ENCODE measurements around the gene MAP3K15.

The MAP3K15 gene

GRCh38 chrX:19368576-19368975 is 146.7 kb downstream of the MAP3K15 start:
- H3K27ac Mint-ChIP-seq: no peak overlapping the region
- no peak overlapping the region for H3K4me3 Mint-ChIP-seq
- H3K27me3 Mint-ChIP-seq (ENCODE audit: low read depth): no peaks in the 10 kb centered on the region
- H3K4me1 Mint-ChIP-seq (ENCODE audit: low read depth): peaks cover 6% of the 10 kb centered on the region
- peaks cover 9% of the 10 kb centered on the region for H3K36me3 Mint-ChIP-seq (ENCODE audit: low read depth)
- no peaks in the 10 kb centered on the region for H3K9me3 Mint-ChIP-seq

- Mint-ChIP-seq H3K27ac (no peak overlapping the region), H3K27me3 (ENCODE audit: low read depth) (no peaks in the 10 kb centered on the region), H3K9me3 (no peaks in the 10 kb centered on the region), H3K36me3 (ENCODE audit: low read depth) (peaks cover 16% of the 10 kb centered on the region), H3K4me3 (no peak overlapping the region), H3K4me1 (ENCODE audit: low read depth) (no peaks in the 10 kb centered on the region)
Measured at GRCh38 chrX:19361701-19362100, 153.6 kb downstream of the MAP3K15 start.

DNA sequence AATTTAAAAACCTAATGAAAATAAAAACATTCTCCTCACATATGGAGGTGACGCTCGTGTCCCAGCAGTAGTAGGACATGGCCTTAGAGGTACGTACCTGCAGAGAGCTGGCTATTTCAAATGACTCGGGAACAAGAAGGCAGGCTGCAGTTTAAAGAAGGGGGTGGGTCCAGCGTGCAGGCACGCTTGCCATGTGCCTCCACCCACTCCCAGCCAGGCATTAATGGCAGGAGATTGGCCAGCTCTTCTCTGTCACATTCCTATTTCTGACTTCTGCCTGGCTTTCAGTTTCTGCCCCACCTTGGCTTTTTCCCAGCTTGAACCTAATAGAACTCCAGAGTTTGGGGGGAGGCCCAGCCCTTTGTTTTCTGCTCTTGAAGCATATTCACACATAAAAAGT is 154.4 kb downstream of the MAP3K15 start:
- Mint-ChIP-seq H3K36me3 (ENCODE audit: low read depth) (peaks cover 18% of the 10 kb centered on the region), H3K9me3 (no peaks in the 10 kb centered on the region)

DNA sequence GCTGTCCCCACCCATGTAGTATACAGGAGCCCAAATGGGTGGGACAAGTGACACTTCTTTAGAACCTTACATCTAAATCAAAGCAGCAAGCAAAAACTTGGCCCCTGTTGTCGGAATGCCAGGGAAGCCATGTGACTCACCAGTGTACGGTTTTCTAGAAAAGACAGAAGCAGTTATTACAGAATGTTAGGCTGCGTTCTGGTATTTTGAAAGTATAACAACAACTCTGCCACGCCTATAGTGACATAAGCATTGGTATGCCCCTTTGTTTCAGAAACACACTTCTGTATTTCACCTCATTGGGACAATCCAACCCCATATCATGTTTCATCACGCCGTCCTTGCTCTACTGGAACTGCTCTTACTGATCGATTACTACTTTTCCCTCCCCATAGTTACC is 156.8 kb downstream of the MAP3K15 start:
- Mint-ChIP-seq H3K27me3 (ENCODE audit: low read depth) (no peaks in the 10 kb centered on the region), H3K27ac (no peak overlapping the region), H3K4me3 (no peak overlapping the region), H3K36me3 (ENCODE audit: low read depth) (peaks cover 21% of the 10 kb centered on the region), H3K9me3 (no peaks in the 10 kb centered on the region), H3K4me1 (ENCODE audit: low read depth) (no peaks in the 10 kb centered on the region)

More for the DNA sequence above, 154.4 kb downstream of the MAP3K15 start:
- H3K4me3 Mint-ChIP-seq: no peak overlapping the region
- H3K4me1 Mint-ChIP-seq (ENCODE audit: low read depth): no peaks in the 10 kb centered on the region
- H3K27ac Mint-ChIP-seq: no peak overlapping the region
- no peaks in the 10 kb centered on the region for H3K27me3 Mint-ChIP-seq (ENCODE audit: low read depth)

GRCh38 chrX:19354625-19355024 is 160.7 kb downstream of the MAP3K15 start:
- H3K4me1 Mint-ChIP-seq (ENCODE audit: low read depth): peaks cover 8% of the 10 kb centered on the region
- peaks cover 36% of the 10 kb centered on the region for H3K36me3 Mint-ChIP-seq (ENCODE audit: low read depth)
- no peaks in the 10 kb centered on the region for H3K27me3 Mint-ChIP-seq (ENCODE audit: low read depth)
- H3K4me3 Mint-ChIP-seq: no peak overlapping the region
- H3K27ac Mint-ChIP-seq: no peak overlapping the region
- no peaks in the 10 kb centered on the region for H3K9me3 Mint-ChIP-seq

- Mint-ChIP-seq H3K27me3 (ENCODE audit: low read depth) (no peaks in the 10 kb centered on the region), H3K4me3 (no peak overlapping the region), H3K9me3 (no peaks in the 10 kb centered on the region), H3K4me1 (ENCODE audit: low read depth) (peaks cover 15% of the 10 kb centered on the region), H3K36me3 (ENCODE audit: low read depth) (peaks cover 26% of the 10 kb centered on the region), H3K27ac (no peak overlapping the region)
Measured at GRCh38 chrX:19350941-19351384, 164.3 kb downstream of the MAP3K15 start.

GRCh38 chrX:19349264-19349663 is 166.0 kb downstream of the MAP3K15 start:
- no peaks in the 10 kb centered on the region for H3K9me3 Mint-ChIP-seq
- no peak overlapping the region for H3K27ac Mint-ChIP-seq
- H3K36me3 Mint-ChIP-seq (ENCODE audit: low read depth): peaks cover 18% of the 10 kb centered on the region

GRCh38 chrX:19347916-19348315 is 167.4 kb downstream of the MAP3K15 start:
- Mint-ChIP-seq H3K27me3 (ENCODE audit: low read depth) (no peaks in the 10 kb centered on the region), H3K27ac (no peak overlapping the region), H3K4me1 (ENCODE audit: low read depth) (peaks cover 19% of the 10 kb centered on the region), H3K4me3 (no peak overlapping the region), H3K36me3 (ENCODE audit: low read depth) (peaks cover 16% of the 10 kb centered on the region), H3K9me3 (no peaks in the 10 kb centered on the region)

More at GRCh38 chrX:19349264-19349663, 166.0 kb downstream of the MAP3K15 start:
- no peaks in the 10 kb centered on the region for H3K27me3 Mint-ChIP-seq (ENCODE audit: low read depth)
- H3K4me1 Mint-ChIP-seq (ENCODE audit: low read depth): peaks cover 16% of the 10 kb centered on the region
- H3K4me3 Mint-ChIP-seq: no peak overlapping the region

- Mint-ChIP-seq H3K27me3 (ENCODE audit: low read depth) (no peaks in the 10 kb centered on the region), H3K4me3 (peak overlapping the region; percentile 87), H3K4me1 (ENCODE audit: low read depth) (peaks cover 11% of the 10 kb centered on the region), H3K36me3 (ENCODE audit: low read depth) (peaks cover 2% of the 10 kb centered on the region), H3K9me3 (no peaks in the 10 kb centered on the region), H3K27ac (peak overlapping the region; percentile 69)
Measured at GRCh38 chrX:19344661-19345060, 170.6 kb downstream of the MAP3K15 start.

GRCh38 chrX:19343535-19344408 is 171.5 kb downstream of the MAP3K15 start, which contains the start of gene PDHA1:
Gene PDHA1, plus strand, starts transcription at chrX:19343927. Its CDS starts 111 bp downstream, at chrX:19344038.
- Mint-ChIP-seq H3K27ac (peak within 1 kb of the TSS; percentile 90), H3K27me3 (ENCODE audit: low read depth) (no peaks in the 10 kb centered on the region), H3K4me3 (peak within 1 kb of the TSS; percentile 87), H3K36me3 (ENCODE audit: low read depth) (peaks cover 2% of the 10 kb centered on the region), H3K4me1 (ENCODE audit: low read depth) (peaks cover 11% of the 10 kb centered on the region), H3K9me3 (no peaks in the 10 kb centered on the region)

GRCh38 chrX:19343085-19343534 is 172.2 kb downstream of the MAP3K15 start:
- H3K36me3 Mint-ChIP-seq (ENCODE audit: low read depth): no peaks in the 10 kb centered on the region
- no peaks in the 10 kb centered on the region for H3K9me3 Mint-ChIP-seq
- H3K27ac Mint-ChIP-seq: peak overlapping the region; percentile 67
- H3K27me3 Mint-ChIP-seq (ENCODE audit: low read depth): no peaks in the 10 kb centered on the region
- peak overlapping the region; percentile 87 for H3K4me3 Mint-ChIP-seq
- peaks cover 11% of the 10 kb centered on the region for H3K4me1 Mint-ChIP-seq (ENCODE audit: low read depth)

DNA sequence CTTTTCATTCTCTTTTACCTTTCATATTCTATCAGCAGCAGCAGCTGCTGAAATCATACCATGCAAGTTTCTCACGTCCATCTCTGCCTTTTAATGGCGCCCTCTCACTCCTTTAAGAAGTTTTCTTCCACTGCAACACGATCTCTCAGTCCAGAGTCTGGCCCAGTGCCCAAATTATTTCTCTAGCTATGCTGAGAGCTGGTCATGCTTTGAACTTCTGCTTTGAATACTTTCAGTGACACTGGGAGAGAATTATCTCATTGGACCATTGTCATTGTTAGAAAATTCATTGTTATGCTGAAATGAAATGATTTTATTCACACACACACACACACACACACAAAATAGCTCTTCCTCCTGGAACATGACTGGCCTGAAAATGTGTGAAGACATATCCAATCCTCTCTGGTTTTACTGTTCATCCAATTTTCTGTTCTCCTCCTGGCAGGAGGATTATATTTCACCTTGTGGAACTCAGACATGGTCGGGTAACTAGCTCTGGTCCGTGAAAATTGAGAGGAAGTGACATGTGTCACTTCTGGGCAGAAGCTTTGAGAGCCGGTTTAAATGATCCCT is 172.9 kb downstream of the MAP3K15 start:
- Mint-ChIP-seq H3K27ac (no peak overlapping the region), H3K4me1 (ENCODE audit: low read depth) (peaks cover 6% of the 10 kb centered on the region), H3K4me3 (no peak overlapping the region), H3K27me3 (ENCODE audit: low read depth) (no peaks in the 10 kb centered on the region), H3K9me3 (no peaks in the 10 kb centered on the region), H3K36me3 (ENCODE audit: low read depth) (no peaks in the 10 kb centered on the region)

GRCh38 chrX:19334945-19335626 is 180.2 kb downstream of the MAP3K15 start:
- Mint-ChIP-seq H3K36me3 (ENCODE audit: low read depth) (peaks cover 1% of the 10 kb centered on the region), H3K9me3 (peaks cover 3% of the 10 kb centered on the region), H3K4me1 (ENCODE audit: low read depth) (peaks cover 2% of the 10 kb centered on the region), H3K4me3 (no peak overlapping the region), H3K27ac (no peak overlapping the region), H3K27me3 (ENCODE audit: low read depth) (no peaks in the 10 kb centered on the region)

- Mint-ChIP-seq H3K4me1 (ENCODE audit: low read depth) (peaks cover 2% of the 10 kb centered on the region), H3K36me3 (ENCODE audit: low read depth) (peaks cover 1% of the 10 kb centered on the region), H3K27me3 (ENCODE audit: low read depth) (no peaks in the 10 kb centered on the region), H3K4me3 (no peak overlapping the region), H3K27ac (no peak overlapping the region), H3K9me3 (peaks cover 3% of the 10 kb centered on the region)
Measured at GRCh38 chrX:19332983-19333382, 182.3 kb downstream of the MAP3K15 start.

Measured in T-helper 1 cell treated with Interleukin-12 subunit alpha and Interleukin-12 subunit beta and Interleukin-4 antibody, amounts not matched to agents 30 μg/mL and 1 μg/mL, for 36 hours (primary cell).